ENCODE measurements around the gene DNMT3A.

DNMT3A gene

DNA sequence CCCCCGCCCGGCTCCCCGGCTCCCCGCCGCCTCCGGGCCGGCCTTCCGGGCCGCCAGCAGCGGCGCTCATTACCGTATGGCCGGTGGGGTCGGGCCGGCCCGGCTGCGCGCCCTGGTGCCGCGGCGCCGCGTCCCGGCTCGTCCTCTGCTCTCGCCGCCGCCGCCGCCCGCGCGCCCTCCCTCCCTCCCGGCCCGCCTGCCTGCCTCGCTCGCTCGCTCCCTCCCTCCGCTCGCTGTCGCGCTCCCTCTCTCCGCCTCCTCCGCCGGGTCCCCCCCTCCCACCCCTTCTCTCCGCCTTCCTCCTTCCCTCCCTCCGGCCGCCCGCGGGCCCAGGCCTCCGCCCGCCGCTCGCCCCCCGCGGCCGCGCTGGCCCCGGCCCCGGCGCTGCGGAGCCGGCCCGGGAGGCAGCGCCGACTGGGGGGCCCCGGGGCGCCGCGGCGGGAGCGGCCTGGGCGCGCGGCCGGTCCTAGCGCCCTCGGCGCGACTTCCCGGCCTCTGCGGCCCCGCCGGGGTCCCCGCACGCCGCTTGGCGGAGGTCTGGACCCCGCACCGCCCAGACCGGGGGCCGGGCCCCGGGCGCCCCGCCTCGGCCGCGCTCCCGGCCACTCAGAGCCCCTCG lies at the start of gene DNMT3A:
DNMT3A (minus strand) TSS at position 173 of the 619 bp plus-strand sequence. CDS start 27,941 bp downstream, outside the sequence.
- DNase-seq: no peak

GRCh38 chr2:25389161-25389560 lies 47.4 kb upstream of the DNMT3A start:
- no peak for DNase-seq

DNA sequence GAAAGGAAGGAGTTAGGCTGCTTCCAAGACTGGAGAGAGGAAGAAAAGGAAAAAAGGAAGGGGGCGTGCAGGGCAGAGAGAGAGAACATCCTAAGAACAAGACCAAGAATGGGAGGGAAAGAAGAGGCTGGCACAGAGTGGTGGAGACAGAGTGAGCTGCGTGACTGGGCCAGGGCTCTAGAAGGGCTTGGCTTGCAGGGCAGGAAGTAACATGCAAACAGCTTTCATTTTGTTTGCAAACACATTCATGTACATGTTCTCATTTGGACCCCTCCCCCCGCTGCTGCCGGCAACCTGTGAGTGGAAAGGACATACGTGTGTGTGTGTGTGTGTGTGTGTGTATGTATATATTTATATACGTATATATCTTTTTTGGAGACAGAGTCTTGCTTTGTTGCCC lies 46.8 kb upstream of the DNMT3A start:
- no peak for DNase-seq

DNA sequence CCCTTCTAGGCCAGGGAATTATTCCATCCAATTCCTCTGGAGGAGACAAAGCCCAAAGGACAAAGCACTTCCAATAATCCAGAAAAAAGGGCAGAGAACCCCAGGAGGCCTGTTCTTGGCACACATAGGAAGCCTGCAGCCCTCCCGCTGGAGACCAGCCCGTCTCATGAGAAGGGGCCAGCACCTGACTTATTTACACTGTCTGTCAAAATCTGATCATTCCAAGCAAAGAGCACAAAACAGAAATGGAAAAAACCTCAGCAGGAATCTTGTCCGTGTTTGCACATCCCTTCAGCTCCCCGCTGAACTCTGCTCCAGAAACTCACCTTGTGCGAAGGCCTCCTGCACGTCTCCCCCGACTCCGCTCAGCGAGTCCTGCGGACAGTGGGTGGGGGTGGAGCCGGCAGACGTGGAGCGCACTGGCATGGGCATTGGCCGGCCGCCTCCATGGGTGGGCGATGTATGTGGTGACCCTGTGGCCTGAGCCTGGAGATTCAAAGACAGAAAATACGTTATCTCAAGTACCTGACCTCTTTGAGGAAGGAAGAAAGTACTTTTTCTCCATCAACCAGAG lies 46.2 kb upstream of the DNMT3A start:
- no peak for DNase-seq

DNA sequence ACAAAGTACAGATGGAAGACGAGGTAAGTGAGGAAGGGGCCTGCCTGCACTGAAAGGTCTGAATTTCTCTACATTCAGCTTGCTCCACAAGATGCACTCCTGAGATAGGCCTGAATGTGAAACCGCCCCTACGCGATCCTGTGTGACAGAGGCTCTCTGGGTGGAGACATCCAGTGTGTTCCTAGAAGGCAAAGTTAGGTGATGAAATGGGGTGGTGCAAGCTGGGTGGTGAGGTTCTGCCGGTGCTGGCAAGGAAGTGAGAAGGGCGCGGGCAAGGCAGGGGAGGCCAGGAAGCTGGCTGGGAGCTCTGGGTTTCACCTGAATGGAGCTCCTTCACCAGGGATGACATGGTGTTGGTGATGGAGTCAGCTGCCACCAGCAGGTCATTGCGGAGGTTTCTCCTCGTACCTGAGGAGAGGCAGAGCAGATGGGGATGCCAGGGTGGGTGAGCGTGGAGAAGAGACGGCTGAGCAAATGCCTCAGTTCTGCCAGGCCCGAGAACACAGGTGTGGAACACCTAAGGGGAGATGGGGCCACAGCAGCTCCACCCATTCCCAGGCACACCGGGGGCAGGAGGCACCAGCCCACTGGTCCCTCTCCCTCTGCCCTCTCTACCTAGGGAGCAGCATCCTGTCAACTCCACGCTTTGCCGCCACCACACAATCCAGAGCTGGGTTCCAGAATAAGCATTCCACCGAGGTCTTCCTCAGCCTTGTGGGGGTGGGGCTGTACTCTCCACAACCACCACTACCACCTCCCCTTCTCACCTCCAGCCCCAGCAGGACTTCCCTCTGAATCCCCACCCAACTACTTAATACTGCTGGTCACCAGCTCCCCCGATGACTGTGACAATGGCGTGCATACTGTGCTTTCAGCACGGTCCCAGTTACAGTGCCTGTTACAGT lies 45.5 kb upstream of the DNMT3A start:
- no peak for DNase-seq

DNA sequence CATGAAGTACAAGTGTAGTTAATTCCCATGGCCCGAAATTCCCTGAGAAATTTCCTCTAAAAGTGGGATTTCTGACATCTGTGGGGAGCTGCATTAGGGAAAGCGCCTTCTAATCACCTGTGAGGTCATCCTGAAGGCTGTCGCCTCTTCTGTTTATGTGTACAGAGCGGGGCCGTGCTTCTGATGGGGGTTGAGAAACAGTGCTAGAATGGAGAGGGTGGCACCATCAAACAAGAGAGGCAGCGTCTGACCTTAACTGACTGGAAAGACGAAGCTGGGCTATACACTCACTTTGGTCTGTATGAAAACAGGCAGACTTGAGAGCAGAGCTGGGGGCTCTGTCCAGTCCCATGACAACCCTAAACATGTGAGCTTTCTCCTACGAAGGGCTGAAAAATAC lies 44.2 kb upstream of the DNMT3A start:
- DNase-seq: no peak

GRCh38 chr2:25383806-25384205 lies 42.1 kb upstream of the DNMT3A start:
- no peak for DNase-seq

GRCh38 chr2:25381502-25381901 lies 39.8 kb upstream of the DNMT3A start:
- DNase-seq: no peak

- no peak for DNase-seq
These were observed 39.1 kb upstream of the DNMT3A start for GRCh38 chr2:25380586-25381375.

- no peak for DNase-seq
These were observed 38.3 kb upstream of the DNMT3A start for GRCh38 chr2:25380023-25380422.

DNA sequence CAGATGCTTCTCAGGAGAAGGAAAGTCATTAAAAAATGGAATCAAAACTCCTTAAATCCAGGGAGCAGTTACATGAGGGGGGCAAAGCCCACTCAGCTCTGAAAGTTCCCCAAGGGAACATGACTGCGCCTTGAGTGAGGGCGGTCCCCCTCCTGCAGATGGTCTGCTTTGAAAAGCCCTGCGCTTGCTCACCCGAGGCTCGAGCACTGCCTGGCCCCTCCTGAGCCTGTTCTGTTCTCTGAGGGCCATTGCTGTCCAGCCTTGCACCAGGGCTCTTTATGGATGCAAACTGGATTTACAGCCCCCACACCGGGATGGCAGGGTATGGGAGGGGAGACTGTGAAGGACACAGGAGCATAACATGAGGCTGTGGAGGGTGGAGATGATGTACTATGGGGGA lies 37.8 kb upstream of the DNMT3A start:
- no peak for DNase-seq

- DNase-seq: no peak
These were observed 37.2 kb upstream of the DNMT3A start for GRCh38 chr2:25378731-25379490.

DNA sequence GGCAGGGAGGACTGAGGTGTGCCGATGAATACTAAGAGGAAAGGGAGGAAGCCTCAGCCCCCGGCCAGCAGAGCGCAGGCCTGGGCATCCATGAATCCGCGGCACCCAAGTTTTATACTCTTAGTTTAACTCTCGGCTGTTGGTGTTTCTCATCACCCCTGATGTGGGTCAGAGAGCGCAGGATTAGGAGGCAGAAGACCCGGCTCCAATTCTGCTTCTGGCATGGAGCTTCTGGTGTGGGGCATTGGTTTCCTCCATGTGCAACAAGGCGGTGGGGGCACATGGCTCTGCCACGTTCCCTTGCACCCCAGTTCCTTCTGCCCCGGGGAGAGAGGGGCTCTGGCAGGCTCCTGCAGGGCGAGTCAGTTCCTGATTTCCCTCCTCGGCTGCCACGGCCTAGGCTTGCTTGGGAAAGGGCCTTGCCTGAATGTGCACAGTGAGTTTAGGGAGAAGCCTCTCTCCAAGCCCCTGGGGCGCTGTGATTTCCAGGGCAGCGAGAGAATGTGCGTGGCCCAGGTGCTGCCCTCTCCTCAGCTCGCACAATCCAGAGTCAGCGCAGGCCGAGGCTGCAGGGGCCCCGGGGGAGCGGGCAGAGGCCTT lies 36.2 kb upstream of the DNMT3A start:
- DNase-seq: no peak

GRCh38 chr2:25376750-25377621 lies 35.3 kb upstream of the DNMT3A start:
- peak; percentile 60 for DNase-seq

- DNase-seq: no peak
These were observed 34.3 kb upstream of the DNMT3A start for GRCh38 chr2:25375989-25376545.

DNA sequence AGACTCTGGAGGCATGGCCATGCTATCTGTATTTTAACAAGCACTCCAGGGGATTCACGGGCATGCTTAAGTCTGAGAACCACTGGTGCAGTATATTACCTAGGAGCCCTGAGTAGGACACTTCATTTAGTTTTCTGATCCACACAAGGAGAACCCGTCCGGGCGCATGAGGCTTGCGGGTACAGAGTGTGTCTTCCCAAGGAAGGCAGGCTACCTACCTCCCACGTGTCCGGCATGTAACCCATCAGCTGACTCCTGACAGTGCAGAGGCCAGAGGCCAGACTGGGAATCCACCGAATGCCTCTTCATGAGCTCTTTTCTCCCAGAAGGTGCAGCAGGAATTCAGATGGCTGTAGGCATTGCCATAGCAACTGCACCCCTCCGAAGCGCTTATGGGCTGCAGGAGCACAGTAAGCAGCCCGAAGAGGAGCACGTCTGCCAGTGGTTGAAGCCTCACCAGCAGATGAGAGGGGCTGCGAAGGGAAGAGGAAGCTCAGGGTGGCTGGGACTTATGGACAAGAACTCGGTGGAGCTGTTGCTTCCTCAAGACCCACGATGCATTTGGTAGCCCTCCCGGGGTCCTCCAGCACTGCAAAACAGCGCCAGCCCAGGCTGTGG lies 33.8 kb upstream of the DNMT3A start:
- DNase-seq: no peak

DNA sequence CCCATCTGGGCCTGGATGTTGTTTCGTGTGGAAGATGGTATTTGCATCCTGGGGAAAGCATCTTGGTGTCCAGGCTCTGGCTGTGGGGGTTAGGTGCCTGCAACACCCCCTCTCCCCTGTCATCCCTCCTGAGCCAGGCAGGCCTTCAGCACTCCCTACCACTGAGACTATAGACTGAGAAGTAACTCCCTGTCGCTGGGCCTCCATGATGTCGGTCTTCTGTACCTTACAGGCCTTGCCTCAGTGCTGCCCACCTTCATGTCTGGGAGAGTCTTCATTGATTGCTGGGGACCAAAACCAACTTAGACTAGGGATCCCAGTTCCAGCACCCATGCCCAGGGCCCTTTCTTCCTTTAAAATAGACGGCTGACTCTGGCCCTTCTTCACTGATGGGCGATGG lies 33.1 kb upstream of the DNMT3A start:
- no peak for DNase-seq

DNA sequence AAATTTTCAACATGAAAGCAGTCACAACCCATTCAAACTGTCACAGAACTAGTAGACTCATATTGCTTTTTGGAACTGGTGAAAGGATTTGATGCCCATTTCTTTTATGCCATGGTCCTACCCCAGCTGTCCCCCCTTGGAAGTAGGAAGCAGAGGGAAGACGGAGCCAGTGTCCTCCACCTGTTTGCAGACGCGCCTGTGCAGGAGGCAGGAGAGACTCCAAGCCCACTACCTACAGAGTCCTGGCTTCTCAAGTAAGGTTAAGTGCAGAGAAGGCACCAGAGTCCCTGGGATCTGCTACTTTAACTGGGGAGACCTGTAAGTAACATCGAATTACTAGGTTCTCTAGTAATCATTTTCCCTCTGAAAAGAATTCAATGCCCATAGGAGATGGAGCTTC lies 32.7 kb upstream of the DNMT3A start:
- no peak for DNase-seq

GRCh38 chr2:25373269-25373981 lies 31.7 kb upstream of the DNMT3A start:
- DNase-seq: no peak
